Measurements from ENCODE around the gene NACA2. TPM values are rescaled to one million over a fixed set of nuclear protein-coding genes. Genes with fewer than 3 reads are reported as not detected.

NACA2 gene
- total RNA-seq, 2 experiments from 2014 or later, result not detected

- Mint-ChIP-seq H3K9me3 (no peaks in the 10 kb centered on the region), H3K27ac (no peak overlapping the region), H3K4me3 (no peak overlapping the region), H3K36me3 (ENCODE audit: low read depth) (no peaks in the 10 kb centered on the region), H3K4me1 (ENCODE audit: low read depth) (no peaks in the 10 kb centered on the region), H3K27me3 (ENCODE audit: low read depth) (peaks cover 8% of the 10 kb centered on the region)
- CTCF ChIA-PET, result no interaction called here
- intact Hi-C loops (cut with micrococcal nuclease), result no loop called here
- no peak for DNase-seq
These were observed 33.9 kb upstream of the NACA2 start for GRCh38 chr17:61624951-61625350.

DNA sequence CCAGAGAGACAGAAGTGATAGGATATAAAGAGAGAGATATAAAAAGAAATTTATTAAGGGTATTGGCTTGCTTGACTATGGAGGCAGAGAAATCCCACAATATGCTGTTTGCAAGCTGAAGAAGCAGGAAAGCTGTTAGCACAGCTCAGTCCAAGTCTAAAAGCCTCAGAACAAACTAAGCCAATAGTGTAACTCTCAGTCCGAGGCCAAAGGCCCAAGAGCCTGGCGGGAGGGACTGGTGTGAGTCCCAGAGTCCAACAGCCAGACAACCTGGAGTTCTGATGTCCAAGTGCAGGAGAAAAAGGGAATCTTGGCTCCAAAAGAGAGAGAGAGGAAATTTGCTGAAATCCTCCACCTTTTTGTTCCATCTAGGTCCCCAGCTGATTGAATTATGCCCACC lies 30.3 kb upstream of the NACA2 start:
- Mint-ChIP-seq H3K27me3 (ENCODE audit: low read depth) (peaks cover 11% of the 10 kb centered on the region), H3K9me3 (peaks cover 10% of the 10 kb centered on the region), H3K27ac (no peak overlapping the region), H3K36me3 (ENCODE audit: low read depth) (peaks cover 1% of the 10 kb centered on the region), H3K4me1 (ENCODE audit: low read depth) (no peaks in the 10 kb centered on the region), H3K4me3 (no peak overlapping the region)
- CTCF ChIA-PET, result no interaction called here
- DNase-seq, result no peak
- intact Hi-C loops (cut with micrococcal nuclease), result no loop called here

- no peak overlapping the region for H3K4me3 Mint-ChIP-seq
- CTCF ChIA-PET, result no interaction called here
- H3K27me3 Mint-ChIP-seq (ENCODE audit: low read depth), result peaks cover 11% of the 10 kb centered on the region
- intact Hi-C loops (cut with micrococcal nuclease), result no loop called here
- H3K27ac Mint-ChIP-seq, result no peak overlapping the region
- peaks cover 1% of the 10 kb centered on the region for H3K36me3 Mint-ChIP-seq (ENCODE audit: low read depth)
- DNase-seq, result no peak
- peaks cover 10% of the 10 kb centered on the region for H3K9me3 Mint-ChIP-seq
- peaks cover 2% of the 10 kb centered on the region for H3K4me1 Mint-ChIP-seq (ENCODE audit: low read depth)
These were observed 28.9 kb upstream of the NACA2 start for GRCh38 chr17:61619953-61620352.

DNA sequence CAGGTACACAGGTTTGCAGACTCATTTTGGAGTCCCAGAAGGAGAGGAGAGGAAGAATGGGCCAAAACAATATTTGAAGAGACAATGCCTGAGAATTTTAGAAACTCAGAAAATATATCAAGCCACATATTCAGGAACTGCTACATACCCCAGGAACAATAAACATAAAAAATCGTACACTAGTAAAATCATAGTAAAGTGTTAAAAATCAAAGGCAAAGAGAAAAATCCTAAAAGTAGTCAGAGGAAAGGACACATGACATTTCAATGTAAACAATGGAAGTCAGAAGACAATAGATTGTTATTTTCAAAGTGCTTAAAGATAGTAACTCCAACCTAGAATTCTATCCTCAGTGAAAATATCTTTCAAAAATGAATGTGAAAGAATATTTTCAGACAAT lies 28.5 kb upstream of the NACA2 start:
- Mint-ChIP-seq H3K4me3 (no peak overlapping the region), H3K27me3 (ENCODE audit: low read depth) (peaks cover 11% of the 10 kb centered on the region), H3K36me3 (ENCODE audit: low read depth) (peaks cover 1% of the 10 kb centered on the region), H3K9me3 (peaks cover 10% of the 10 kb centered on the region), H3K27ac (no peak overlapping the region), H3K4me1 (ENCODE audit: low read depth) (peaks cover 2% of the 10 kb centered on the region)
- no peak for DNase-seq
- intact Hi-C loops (cut with micrococcal nuclease), result no loop called here
- CTCF ChIA-PET, result no interaction called here

GRCh38 chr17:61618950-61619349 lies 27.9 kb upstream of the NACA2 start:
- no peak for DNase-seq
- Mint-ChIP-seq H3K9me3 (peaks cover 10% of the 10 kb centered on the region), H3K4me1 (ENCODE audit: low read depth) (peaks cover 2% of the 10 kb centered on the region), H3K27ac (no peak overlapping the region), H3K36me3 (ENCODE audit: low read depth) (peaks cover 1% of the 10 kb centered on the region), H3K4me3 (no peak overlapping the region), H3K27me3 (ENCODE audit: low read depth) (peaks cover 11% of the 10 kb centered on the region)
- intact Hi-C loops (cut with micrococcal nuclease), result no loop called here
- CTCF ChIA-PET, result no interaction called here

DNA sequence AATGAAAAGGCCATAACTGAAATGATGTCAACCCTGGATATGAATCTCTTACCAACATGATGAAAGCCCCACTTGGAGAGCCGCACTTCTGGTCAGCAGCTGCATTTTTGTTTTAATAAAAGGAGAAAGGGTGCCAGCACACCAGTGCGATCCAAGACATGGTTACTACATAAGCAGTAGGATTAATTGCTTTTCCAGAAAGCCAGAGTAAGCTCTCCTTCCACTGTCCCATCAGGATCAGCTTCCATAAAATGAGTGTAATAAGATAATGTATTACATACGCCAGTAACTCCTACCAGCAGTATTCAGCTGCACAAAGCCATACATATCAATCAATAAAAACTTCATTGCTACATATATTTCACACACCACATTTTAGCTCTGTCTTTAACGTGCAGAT lies 26.3 kb upstream of the NACA2 start:
- H3K36me3 Mint-ChIP-seq (ENCODE audit: low read depth), result peaks cover 1% of the 10 kb centered on the region
- peaks cover 10% of the 10 kb centered on the region for H3K27me3 Mint-ChIP-seq (ENCODE audit: low read depth)
- intact Hi-C loops (cut with micrococcal nuclease), result no loop called here
- CTCF ChIA-PET, result interaction anchor here (0.7 kb wide), 1 partner anchor 182 kb away, joined by 3 read pairs; no protein-coding TSS in a partner anchor
- peaks cover 2% of the 10 kb centered on the region for H3K4me1 Mint-ChIP-seq (ENCODE audit: low read depth)
- H3K9me3 Mint-ChIP-seq, result peaks cover 10% of the 10 kb centered on the region
- no peak overlapping the region for H3K4me3 Mint-ChIP-seq
- DNase-seq, result no peak
- H3K27ac Mint-ChIP-seq, result no peak overlapping the region

DNA sequence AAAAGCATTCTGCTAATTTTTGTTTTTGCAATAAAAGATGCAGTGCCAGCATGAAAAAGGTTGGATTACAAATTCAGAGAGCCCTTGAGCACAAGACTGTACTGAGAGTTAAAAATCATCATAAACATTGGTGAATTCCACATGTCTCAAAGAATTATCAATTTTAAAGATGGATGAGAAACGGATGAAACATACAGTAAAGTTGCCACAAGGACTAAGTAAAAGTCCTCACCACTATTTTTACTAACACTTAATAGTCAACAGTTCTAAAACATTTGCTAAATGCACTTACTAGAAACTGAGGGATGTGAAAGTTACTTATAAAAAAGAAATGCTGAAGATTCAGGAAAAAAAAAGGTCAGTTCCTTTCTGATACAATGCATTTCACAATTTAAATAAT lies 25.8 kb upstream of the NACA2 start:
- Mint-ChIP-seq H3K9me3 (peaks cover 10% of the 10 kb centered on the region), H3K27me3 (ENCODE audit: low read depth) (peaks cover 10% of the 10 kb centered on the region), H3K27ac (no peak overlapping the region), H3K4me1 (ENCODE audit: low read depth) (peaks cover 2% of the 10 kb centered on the region), H3K4me3 (no peak overlapping the region), H3K36me3 (ENCODE audit: low read depth) (peaks cover 1% of the 10 kb centered on the region)
- DNase-seq, result no peak
- intact Hi-C loops (cut with micrococcal nuclease), result no loop called here
- CTCF ChIA-PET, result no interaction called here

- intact Hi-C loops (cut with micrococcal nuclease), result no loop called here
These were observed 23.2 kb upstream of the NACA2 start for GRCh38 chr17:61614219-61614618.

GRCh38 chr17:61611323-61611722 lies 20.3 kb upstream of the NACA2 start:
- Mint-ChIP-seq H3K9me3 (no peaks in the 10 kb centered on the region), H3K4me1 (ENCODE audit: low read depth) (peaks cover 2% of the 10 kb centered on the region), H3K27ac (no peak overlapping the region), H3K36me3 (ENCODE audit: low read depth) (no peaks in the 10 kb centered on the region), H3K27me3 (ENCODE audit: low read depth) (peaks cover 12% of the 10 kb centered on the region), H3K4me3 (no peak overlapping the region)
- DNase-seq, result no peak
- intact Hi-C loops (cut with micrococcal nuclease), result no loop called here
- CTCF ChIA-PET, result interaction anchor here (0.7 kb wide), 3 partner anchors 500 to 1031 kb away, joined by 3 read pairs; no protein-coding TSS in a partner anchor

More at GRCh38 chr17:61614219-61614618, 23.2 kb upstream of the NACA2 start:
- Mint-ChIP-seq H3K4me3 (no peak overlapping the region), H3K36me3 (ENCODE audit: low read depth) (no peaks in the 10 kb centered on the region), H3K9me3 (peaks cover 6% of the 10 kb centered on the region), H3K27me3 (ENCODE audit: low read depth) (peaks cover 13% of the 10 kb centered on the region), H3K4me1 (ENCODE audit: low read depth) (peaks cover 2% of the 10 kb centered on the region), H3K27ac (no peak overlapping the region)
- CTCF ChIA-PET, result no interaction called here
- DNase-seq, result no peak

DNA sequence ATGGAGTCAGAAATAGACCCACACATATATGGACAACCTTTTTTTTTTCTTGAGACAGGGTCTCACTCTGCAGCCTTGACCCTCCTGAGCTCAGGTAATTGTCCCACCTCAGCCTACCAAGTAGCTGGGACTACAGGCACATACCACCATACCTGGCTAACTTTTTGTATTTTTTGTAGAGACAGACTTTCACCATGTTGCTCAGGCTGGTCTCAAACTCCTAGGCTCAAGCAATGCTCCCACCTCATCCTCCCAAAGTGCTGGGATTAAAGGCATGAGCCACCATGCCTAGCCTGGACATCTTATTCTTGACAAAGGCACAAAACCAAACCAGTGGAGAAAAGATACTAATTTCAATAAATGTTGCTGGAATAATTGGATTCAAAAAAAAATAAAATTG lies 14.7 kb upstream of the NACA2 start:
- Mint-ChIP-seq H3K27me3 (ENCODE audit: low read depth) (peaks cover 4% of the 10 kb centered on the region), H3K9me3 (no peaks in the 10 kb centered on the region), H3K36me3 (ENCODE audit: low read depth) (no peaks in the 10 kb centered on the region), H3K4me3 (no peak overlapping the region), H3K4me1 (ENCODE audit: low read depth) (no peaks in the 10 kb centered on the region), H3K27ac (no peak overlapping the region)
- intact Hi-C loops (cut with micrococcal nuclease), result no loop called here
- CTCF ChIA-PET, result interaction anchor here (0.6 kb wide), 2 partner anchors 19 to 1490 kb away, joined by 3 to 4 read pairs; no protein-coding TSS in a partner anchor
- DNase-seq, result no peak

DNA sequence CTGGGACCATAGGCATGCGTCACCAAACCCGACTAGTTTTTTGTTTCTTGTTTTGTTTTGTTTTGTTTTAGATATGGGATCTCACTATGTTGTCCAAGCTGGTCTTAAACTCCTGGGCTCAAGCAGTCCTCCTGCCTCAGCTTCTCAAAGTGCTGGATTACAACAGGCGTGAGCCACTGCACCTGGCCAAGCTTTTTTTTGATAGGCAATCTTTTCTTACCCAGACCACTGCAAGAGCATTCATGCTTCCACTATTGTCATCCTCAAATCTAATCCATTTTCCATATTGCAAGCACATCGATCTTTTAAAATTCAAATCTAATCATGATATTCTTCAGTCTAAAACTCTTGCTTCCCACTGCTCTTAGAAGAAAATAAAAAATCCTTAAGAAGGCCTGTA lies 10.3 kb upstream of the NACA2 start:
- no peak for DNase-seq
- no peak overlapping the region for H3K27ac Mint-ChIP-seq
- no peak overlapping the region for H3K4me3 Mint-ChIP-seq
- H3K9me3 Mint-ChIP-seq, result no peaks in the 10 kb centered on the region
- CTCF ChIA-PET, result no interaction called here
- no peaks in the 10 kb centered on the region for H3K4me1 Mint-ChIP-seq (ENCODE audit: low read depth)
- intact Hi-C loops (cut with micrococcal nuclease), result no loop called here
- H3K27me3 Mint-ChIP-seq (ENCODE audit: low read depth), result peaks cover 3% of the 10 kb centered on the region
- H3K36me3 Mint-ChIP-seq (ENCODE audit: low read depth), result no peaks in the 10 kb centered on the region

DNA sequence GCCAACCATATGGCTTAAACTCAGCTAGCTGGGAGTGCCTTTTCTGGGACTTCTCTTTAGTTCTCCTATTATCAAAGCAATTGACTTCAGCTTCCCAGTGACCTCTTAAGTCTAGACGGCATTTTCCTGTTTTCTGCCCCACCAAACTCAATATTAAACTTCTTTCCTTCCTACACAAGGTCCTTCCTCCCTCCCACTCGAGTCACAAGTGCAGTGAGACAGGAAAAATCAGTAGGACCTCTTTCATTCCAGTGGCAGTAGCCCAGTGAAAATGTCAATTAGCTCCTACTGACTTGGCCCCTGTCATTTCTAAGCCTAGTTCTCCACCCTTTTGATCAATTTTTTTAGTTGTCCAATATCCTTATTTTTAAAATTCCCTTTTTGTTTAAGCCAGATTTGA lies 9.6 kb upstream of the NACA2 start:
- CTCF ChIA-PET, result no interaction called here
- no peak overlapping the region for H3K4me3 Mint-ChIP-seq
- H3K4me1 Mint-ChIP-seq (ENCODE audit: low read depth), result no peaks in the 10 kb centered on the region
- H3K27ac Mint-ChIP-seq, result no peak overlapping the region
- H3K27me3 Mint-ChIP-seq (ENCODE audit: low read depth), result peaks cover 5% of the 10 kb centered on the region
- DNase-seq, result no peak
- intact Hi-C loops (cut with micrococcal nuclease), result no loop called here
- H3K36me3 Mint-ChIP-seq (ENCODE audit: low read depth), result no peaks in the 10 kb centered on the region
- no peaks in the 10 kb centered on the region for H3K9me3 Mint-ChIP-seq

GRCh38 chr17:61599608-61600007 lies 8.6 kb upstream of the NACA2 start:
- no peak for DNase-seq
- H3K27me3 Mint-ChIP-seq (ENCODE audit: low read depth), result peaks cover 5% of the 10 kb centered on the region
- CTCF ChIA-PET, result no interaction called here

DNA sequence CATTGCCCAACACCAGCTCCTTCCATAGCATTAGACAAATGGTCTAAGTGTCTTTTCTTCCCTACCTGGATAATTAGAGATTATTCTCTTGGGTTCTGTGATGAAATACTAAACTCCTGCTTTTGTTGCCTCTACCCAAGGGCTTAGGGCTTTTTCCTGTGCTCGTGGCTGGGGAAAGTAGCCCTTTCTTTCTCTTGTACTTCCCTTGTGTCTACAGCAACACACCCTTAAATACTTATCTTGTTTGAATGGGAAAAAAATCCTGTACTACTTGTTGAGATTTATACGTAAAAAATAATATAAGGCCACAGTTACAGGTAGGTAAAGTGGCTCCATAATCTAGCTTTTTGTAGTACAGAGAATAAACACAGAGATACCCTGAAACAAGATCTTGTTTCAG lies 7.0 kb upstream of the NACA2 start:
- H3K27ac Mint-ChIP-seq, result no peak overlapping the region
- CTCF ChIA-PET, result no interaction called here
- no peak for DNase-seq
- H3K4me1 Mint-ChIP-seq (ENCODE audit: low read depth), result no peaks in the 10 kb centered on the region
- H3K36me3 Mint-ChIP-seq (ENCODE audit: low read depth), result no peaks in the 10 kb centered on the region
- peaks cover 7% of the 10 kb centered on the region for H3K27me3 Mint-ChIP-seq (ENCODE audit: low read depth)
- H3K9me3 Mint-ChIP-seq, result no peaks in the 10 kb centered on the region
- H3K4me3 Mint-ChIP-seq, result no peak overlapping the region
- intact Hi-C loops (cut with micrococcal nuclease), result no loop called here

More at GRCh38 chr17:61599608-61600007, 8.6 kb upstream of the NACA2 start:
- Mint-ChIP-seq H3K4me1 (ENCODE audit: low read depth) (no peaks in the 10 kb centered on the region), H3K36me3 (ENCODE audit: low read depth) (no peaks in the 10 kb centered on the region), H3K9me3 (no peaks in the 10 kb centered on the region), H3K4me3 (no peak overlapping the region), H3K27ac (no peak overlapping the region)
- intact Hi-C loops (cut with micrococcal nuclease), result no loop called here

All from activated naive CD4-positive, alpha-beta T cell treated with anti-CD3 and anti-CD28 coated beads for 36 hours (primary cell).